GM08714 (cell line): ENCODE data around the gene AFAP1.
"Not testable (repeated sequence)": the region's sequence is repeated elsewhere in the genome, so short reads cannot be mapped to it uniquely, and the experiment has no call there.

ENCODE experiments used
- H3K4me3 ChIP-seq: fragments of 200-500 bp; sonication (Bioruptor generic); 2 replicates; pipeline ENCODE4 v1.5.1; 2014; ENCODE audit warnings: mild to moderate bottlenecking, low read length, inconsistent platforms
- ZNF274 ChIP-seq: IDR thresholded peaks from 2 replicates; pipeline ENCODE4 v1.6.1; 2012; ENCODE audit warnings: mild to moderate bottlenecking, low read depth, low read length

AFAP1 gene

GRCh38 chr4:7944599-7945220 is 5.0 kb upstream of the AFAP1 start:
- H3K4me3 ChIP-seq = no peak overlapping the region
- no peak for TF ChIP-seq ZNF274

- not testable (repeated sequence) for H3K4me3 ChIP-seq
Observed at GRCh38 chr4:7943688-7944087, 4.0 kb upstream of the AFAP1 start.

GRCh38 chr4:7943211-7943610 is 3.5 kb upstream of the AFAP1 start:
- TF ChIP-seq ZNF274 = no peak
- no peak overlapping the region for H3K4me3 ChIP-seq

GRCh38 chr4:7941965-7942496 is 2.4 kb upstream of the AFAP1 start:
- TF ChIP-seq ZNF274 = no peak

GRCh38 chr4:7941111-7941964 is 1.7 kb upstream of the AFAP1 start:
- H3K4me3 ChIP-seq = no peak overlapping the region
- no peak for TF ChIP-seq ZNF274

More at GRCh38 chr4:7941965-7942496, 2.4 kb upstream of the AFAP1 start:
- no peak overlapping the region for H3K4me3 ChIP-seq

- no peak for TF ChIP-seq ZNF274
- H3K4me3 ChIP-seq = peak overlapping the region; percentile 70; the same call in 1 of the 2 replicates
Observed at GRCh38 chr4:7938609-7939376, 868 bp downstream of the AFAP1 start.

- no peak for TF ChIP-seq ZNF274
- H3K4me3 ChIP-seq = no peak overlapping the region
Observed at GRCh38 chr4:7938266-7938608, 1.4 kb downstream of the AFAP1 start.

GRCh38 chr4:7937006-7937405 is 2.7 kb downstream of the AFAP1 start:
- no peak overlapping the region for H3K4me3 ChIP-seq
- TF ChIP-seq ZNF274 = no peak

GRCh38 chr4:7933651-7934510 is 5.8 kb downstream of the AFAP1 start:
- H3K4me3 ChIP-seq = no peak overlapping the region
- no peak for TF ChIP-seq ZNF274

GRCh38 chr4:7932287-7932686 is 7.4 kb downstream of the AFAP1 start:
- no peak for TF ChIP-seq ZNF274
- H3K4me3 ChIP-seq = no peak overlapping the region

- no peak overlapping the region for H3K4me3 ChIP-seq
- TF ChIP-seq ZNF274 = no peak
Observed at GRCh38 chr4:7929118-7929951, 10.3 kb downstream of the AFAP1 start.

- TF ChIP-seq ZNF274 = no peak
- H3K4me3 ChIP-seq = no peak overlapping the region
Observed at GRCh38 chr4:7928711-7929110, 10.9 kb downstream of the AFAP1 start.

- H3K4me3 ChIP-seq = no peak overlapping the region
- TF ChIP-seq ZNF274 = no peak
Observed at GRCh38 chr4:7926822-7927221, 12.8 kb downstream of the AFAP1 start.
